HG03108 (cell line): Measurements from ENCODE around the gene PRSS8.
A peak's percentile ranks its signal among the peaks of the same experiment; 100 is the strongest.
"Not testable (repeated sequence)": the region's sequence is repeated elsewhere in the genome, so short reads cannot be mapped to it uniquely, and the experiment has no call there.

ENCODE experiments used
- ATAC-seq: cut with Tn5 transposase; IDR thresholded peaks from one replicate; pipeline ENCODE4 v1.9.1; 2021; ENCODE audit warnings: moderate library complexity; ENCODE audit not compliant: unreplicated experiment

The PRSS8 gene

GRCh38 chr16:31135535-31136286 is at the start of gene PRSS8:
PRSS8 (minus strand) TSS chr16:31135727; CDS start chr16:31135498, 229 bp downstream.
- no peak for ATAC-seq

DNA sequence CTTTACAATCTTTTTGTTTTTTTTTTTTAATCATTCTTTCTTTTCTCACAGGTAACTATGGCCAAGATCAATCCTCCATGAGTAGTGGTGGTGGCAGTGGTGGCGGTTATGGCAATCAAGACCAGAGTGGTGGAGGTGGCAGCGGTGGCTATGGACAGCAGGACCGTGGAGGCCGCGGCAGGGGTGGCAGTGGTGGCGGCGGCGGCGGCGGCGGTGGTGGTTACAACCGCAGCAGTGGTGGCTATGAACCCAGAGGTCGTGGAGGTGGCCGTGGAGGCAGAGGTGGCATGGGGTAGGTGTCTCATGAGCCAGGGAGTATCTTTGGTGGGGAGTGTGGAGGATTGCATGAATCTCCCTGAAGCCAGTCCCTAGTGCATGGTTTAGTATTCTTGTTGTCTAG is 49.4 kb upstream of the PRSS8 start:
- no peak for ATAC-seq

- ATAC-seq, result no peak
Measured at GRCh38 chr16:31183432-31184428, 48.2 kb upstream of the PRSS8 start.

DNA sequence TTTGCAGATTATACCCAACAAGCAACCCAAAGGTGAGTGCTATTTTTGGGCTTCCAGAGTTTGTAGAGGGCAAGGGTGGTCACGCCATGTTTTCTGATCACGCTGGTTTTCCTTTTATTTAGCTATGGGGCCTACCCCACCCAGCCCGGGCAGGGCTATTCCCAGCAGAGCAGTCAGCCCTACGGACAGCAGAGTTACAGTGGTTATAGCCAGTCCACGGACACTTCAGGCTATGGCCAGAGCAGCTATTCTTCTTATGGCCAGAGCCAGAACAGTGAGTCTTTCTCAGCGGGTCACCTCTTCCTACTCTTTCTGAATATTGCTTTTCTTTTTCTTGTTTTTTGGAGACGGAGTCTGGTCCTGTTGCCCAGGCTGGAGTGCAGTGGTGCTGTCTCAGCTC is 46.9 kb upstream of the PRSS8 start:
- ATAC-seq, result no peak

GRCh38 chr16:31181102-31181830 is 45.7 kb upstream of the PRSS8 start:
- ATAC-seq, result no peak

DNA sequence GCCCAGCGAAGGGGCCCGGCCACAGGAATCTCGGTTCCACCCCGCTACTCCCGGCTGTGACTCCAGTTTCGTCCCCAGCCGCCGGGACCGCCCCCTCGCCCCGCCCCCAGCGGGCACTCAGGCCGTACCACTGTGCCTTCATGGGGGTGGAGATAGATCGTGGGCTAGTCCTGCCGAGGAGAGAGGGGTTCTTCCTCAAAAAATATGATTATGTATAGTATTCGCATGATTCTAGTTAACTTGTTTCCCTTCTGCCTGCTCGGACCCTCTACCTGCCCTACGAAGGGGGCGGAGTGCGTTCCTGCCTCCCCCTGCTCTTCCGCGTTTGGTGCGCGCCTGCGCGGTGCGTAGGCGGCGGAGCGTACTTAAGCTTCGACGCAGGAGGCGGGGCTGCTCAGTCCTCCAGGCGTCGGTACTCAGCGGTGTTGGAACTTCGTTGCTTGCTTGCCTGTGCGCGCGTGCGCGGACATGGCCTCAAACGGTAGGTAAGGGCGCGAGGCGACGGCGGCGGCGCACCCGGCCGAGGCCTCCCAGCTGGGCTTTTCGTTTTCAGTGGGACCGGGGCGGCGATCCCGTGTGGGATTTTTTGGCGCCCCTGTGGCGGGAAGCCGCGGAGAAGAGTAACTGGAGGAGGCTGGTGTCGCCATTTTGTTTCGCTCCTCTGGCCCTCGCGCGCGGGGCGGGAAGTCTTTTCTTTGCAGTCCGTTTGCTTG is 44.4 kb upstream of the PRSS8 start, which contains the start of gene FUS:
Gene FUS (plus strand): TSS at position 393 of the 713 bp plus-strand sequence. CDS start 76 bp downstream, at position 469.
- ATAC-seq, result peak; percentile 47

DNA sequence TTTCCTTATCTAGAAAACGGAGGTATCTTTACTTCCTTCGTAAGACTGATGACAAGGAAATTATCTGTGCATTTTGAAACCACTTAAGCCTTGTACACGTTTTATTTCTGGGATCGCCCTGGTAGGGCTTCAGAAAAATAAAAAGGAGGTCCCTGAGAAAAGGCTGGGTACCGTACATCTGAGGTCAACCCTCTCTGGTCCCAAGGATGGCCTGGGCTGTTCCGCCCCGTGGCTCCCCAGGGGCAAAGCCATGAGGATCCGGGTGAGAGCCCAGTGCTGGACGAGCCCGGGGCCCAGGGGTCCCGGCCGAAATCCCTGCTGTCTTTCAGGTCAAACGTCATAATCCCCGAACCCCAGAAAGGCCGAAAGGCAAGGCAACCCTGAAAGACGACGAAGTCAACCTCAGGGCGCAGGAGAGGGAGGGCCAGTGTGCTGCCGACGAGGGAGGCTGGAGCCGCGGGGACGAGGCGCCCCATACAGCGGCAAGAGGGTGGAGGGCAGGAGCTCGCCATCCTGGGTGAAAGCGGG is 43.8 kb upstream of the PRSS8 start:
- peak; percentile 4 for ATAC-seq

DNA sequence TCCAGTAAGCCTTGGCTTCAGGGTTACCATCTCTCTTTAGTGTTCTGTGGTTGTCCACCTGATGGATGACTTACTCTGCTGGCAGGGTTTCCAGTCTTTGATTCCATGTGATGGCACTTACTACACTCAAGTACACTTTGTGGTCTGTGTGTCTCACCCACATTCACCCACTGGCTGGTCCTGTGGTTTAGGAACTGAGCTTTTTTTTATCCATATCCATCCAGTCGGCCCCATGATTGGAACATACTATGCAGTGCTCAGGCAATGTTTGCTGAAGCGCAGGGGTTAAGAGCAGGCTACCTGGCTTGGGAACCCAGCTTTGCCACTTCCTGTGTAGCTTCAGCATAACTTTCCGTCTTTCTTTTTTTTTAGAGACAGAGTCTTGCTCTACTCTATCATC is 41.6 kb upstream of the PRSS8 start:
- ATAC-seq, result no peak

DNA sequence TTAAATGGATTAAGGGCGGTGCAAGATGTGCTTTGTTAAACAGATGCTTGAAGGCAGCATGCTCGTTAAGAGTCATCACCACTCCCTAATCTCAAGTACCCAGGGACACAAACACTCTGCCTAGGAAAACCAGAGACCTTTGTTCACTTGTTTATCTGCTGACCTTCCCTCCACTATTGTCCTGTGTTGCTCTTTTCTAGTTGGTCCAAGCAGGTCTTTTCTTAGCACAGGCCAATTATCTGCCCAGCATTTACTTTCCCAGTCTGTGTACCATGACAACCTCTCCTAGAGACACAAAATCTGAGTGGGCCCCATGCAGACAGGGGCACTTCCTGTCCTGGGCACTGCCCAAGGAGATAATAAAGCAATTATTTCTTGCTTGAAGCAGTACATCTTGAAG is 34.5 kb upstream of the PRSS8 start:
- ATAC-seq, result not testable (repeated sequence)

GRCh38 chr16:31168848-31169247 is 33.3 kb upstream of the PRSS8 start:
- no peak for ATAC-seq

DNA sequence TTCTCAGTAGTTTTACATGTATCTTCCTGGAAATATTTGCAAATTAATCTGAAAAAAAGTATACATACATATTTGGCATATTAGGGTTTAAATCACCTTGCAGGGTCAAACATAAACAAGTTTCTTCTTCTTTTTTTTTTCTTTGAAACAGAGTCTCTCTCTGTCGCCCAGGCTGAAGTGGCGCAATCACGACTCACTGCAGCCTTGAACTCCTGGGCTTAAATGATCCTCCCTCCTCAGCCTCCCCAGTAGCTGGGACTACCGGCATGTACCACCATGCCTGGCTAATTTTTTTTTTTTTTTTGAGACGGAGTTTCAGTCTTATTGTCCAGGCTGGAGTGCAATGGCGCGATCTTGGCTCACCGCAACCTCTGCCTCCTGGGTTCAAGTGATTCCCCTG is 31.8 kb upstream of the PRSS8 start:
- ATAC-seq, result no peak

- no peak for ATAC-seq
Measured at GRCh38 chr16:31157136-31157535, 21.6 kb upstream of the PRSS8 start.

DNA sequence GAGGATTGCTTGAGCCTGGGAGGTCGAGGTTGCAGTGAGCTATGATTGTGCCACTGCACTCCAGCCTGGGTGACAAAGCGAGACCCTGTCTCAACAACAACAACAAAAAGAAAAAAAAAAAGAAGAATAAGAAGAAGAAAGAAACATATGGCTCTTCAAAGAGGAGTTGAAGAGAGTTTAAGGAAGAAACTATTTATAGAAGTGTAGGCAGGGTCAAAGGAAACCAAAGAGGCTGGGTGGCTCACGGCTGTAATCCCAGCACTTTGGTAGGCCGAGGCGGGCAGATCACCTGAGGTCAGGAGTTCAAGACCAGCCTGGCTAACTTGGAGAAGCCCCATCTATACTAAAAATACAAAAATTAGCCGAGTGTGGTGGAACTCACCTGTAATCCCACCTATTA is 15.4 kb upstream of the PRSS8 start:
- not testable (repeated sequence) for ATAC-seq

DNA sequence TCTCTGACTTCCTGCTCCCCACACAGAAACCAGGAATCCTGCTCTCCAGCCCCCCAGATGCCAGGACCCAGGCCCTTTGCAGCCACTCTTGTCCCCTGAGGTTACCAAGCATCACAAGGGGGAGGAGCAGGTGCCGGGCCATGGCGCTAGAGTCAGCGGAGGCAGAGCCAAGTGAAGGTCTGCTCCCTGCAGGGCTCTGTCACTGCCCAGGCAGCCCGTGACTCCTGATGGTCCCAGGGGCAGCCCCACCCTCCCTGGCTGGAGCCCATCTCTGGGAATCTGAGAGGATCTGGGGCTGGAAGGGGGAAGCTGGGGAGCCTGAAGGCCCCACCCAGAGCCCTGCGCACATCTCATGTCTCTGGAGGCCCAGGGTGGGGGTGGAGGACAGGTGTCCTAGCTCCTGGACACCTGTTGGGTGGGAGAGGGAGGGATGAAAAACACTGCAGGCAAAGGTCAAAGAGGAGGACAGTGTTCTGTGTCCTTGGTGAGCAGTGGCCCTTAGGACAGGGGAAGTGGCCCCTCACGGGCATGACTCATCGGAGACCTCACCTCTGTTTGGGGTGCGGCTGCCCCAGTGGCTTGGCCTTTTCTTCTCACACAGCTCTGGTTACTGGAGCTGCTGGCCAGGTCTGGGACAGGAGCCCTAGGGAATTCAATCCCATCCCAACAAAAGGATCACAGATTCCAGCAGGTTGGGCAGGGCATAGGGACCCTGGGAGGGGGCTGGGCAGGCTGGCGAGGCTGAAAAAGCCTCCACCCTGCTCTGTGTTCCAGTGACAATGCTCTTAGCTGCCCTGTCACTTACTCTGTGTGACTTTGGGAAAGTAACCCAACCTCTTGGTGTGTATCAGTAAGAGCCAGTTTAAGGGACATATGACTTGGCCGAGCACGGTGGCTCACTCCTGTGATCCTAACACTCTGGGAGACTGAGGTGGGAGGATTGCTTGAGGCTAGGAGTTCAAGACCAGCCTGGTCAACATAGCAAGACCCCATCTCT is 14.7 kb upstream of the PRSS8 start, which contains the start of gene PRSS36:
Gene PRSS36 (minus strand): TSS at position 173 of the 997 bp plus-strand sequence. CDS start 31 bp downstream, at position 142.
- no peak for ATAC-seq

- no peak for ATAC-seq
Measured at GRCh38 chr16:31149332-31149731, 13.8 kb upstream of the PRSS8 start.

GRCh38 chr16:31148896-31149295 is 13.4 kb upstream of the PRSS8 start:
- no peak for ATAC-seq

DNA sequence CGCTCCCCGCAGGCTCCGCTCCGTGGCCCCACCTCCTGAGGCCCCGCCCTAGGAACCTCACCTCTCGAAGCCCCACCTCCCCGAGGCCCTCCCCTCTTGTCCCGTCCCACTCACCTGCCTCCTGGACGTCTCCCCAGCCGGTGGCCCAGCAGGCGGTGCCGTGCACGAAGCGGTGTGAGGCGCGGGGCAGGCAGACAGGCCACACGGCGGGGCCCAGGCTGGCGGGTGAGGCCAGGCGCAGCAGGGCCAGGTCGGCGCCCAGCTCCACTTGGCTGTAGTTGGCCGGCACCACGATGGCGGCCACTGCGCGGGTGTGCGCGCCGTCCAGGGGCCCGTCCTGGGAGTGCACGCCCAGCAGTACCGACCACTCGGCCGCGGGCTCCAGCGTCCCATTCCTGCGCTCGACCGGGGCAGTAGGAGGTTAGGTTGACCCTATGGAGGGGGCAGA is 12.8 kb upstream of the PRSS8 start:
- ATAC-seq, result no peak

DNA sequence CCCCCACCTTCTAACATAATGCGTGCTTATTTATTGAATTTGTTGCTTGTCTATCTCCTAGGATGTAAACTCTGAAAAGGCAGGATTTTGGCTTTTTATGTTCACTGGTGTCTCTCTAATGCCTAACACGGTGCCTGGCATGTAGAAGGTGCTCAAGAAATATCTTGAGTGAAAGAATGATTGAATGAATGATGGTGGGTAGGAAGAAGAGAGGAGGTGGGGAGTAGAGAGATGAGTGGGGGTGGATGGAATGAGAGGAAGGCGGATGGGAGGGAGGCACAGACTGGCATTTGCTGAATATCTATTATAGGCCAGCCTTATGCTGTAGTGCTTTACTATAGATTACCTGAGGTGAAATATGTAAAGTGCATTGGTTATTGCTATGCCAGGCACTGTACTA is 12.0 kb upstream of the PRSS8 start:
- no peak for ATAC-seq
